Common myeloid progenitor, CD34-positive (primary cell): Measurements from ENCODE around the gene SBF2.
A peak's percentile ranks its signal among the peaks of the same experiment; 100 is the strongest.

Experiments used
- CTCF ChIA-PET: fragments of 350-600 bp; sonication (Branson Sonifier 250); formaldehyde crosslinking; loops from one replicate; lab custom pipeline; 2021; ENCODE audit warnings: antibody characterized with exemption; lab: Charles Lee
- POLR2A ChIA-PET: fragments of 350-600 bp; sonication (Branson Sonifier 250); formaldehyde crosslinking; loops from one replicate; lab custom pipeline; 2021; ENCODE audit warnings: antibody characterized with exemption; lab: Charles Lee
- DNase-seq, 3 donors: peaks; one replicate each; pipeline versions ENCODE4 v3.0.0 to v3.0.0-alpha.2; 2013
- H3K27ac ChIP-seq, 2 experiments: 1 replicate in 1 of 2; 2 replicates in 1 of 2; pipeline ENCODE4 v1.7.0; 2013; ENCODE audit warnings: inconsistent platforms in 2 of 2, low read length in 2 of 2, mild to moderate bottlenecking in 2 of 2, low read depth in 1 of 2, moderate library complexity in 1 of 2; ENCODE audit not compliant: severe bottlenecking in 2 of 2, insufficient read depth in 1 of 2, poor library complexity in 1 of 2
- H3K27me3 ChIP-seq, 5 experiments: replicated peaks in 2 of 5; 1 replicate in 3 of 5; 2 replicates in 2 of 5; pipeline versions ENCODE4 v1.6.1 to v1.7.0; 2013; ENCODE audit warnings: low read length in 4 of 5, mild to moderate bottlenecking in 2 of 5, moderate library complexity in 2 of 5, inconsistent platforms in 1 of 5; ENCODE audit not compliant: insufficient read depth in 5 of 5, control insufficient read depth in 4 of 5
- H3K36me3 ChIP-seq, 4 experiments: 1 replicate in 2 of 4; 2 replicates in 2 of 4; pipeline versions ENCODE4 v1.6.1 to v1.7.0; 2013; ENCODE audit warnings: low read length in 3 of 4, control low read depth in 1 of 4, mild to moderate bottlenecking in 1 of 4; ENCODE audit not compliant: control insufficient read depth in 4 of 4, insufficient read depth in 4 of 4
- H3K4me1 ChIP-seq, 4 experiments: 1 replicate in 3 of 4; 2 replicates in 1 of 4; pipeline versions ENCODE4 v1.6.1 to v1.7.1; 2013; ENCODE audit warnings: low read length in 3 of 4, mild to moderate bottlenecking in 3 of 4, control low read depth in 1 of 4, inconsistent platforms in 1 of 4, moderate library complexity in 1 of 4; ENCODE audit not compliant: control insufficient read depth in 4 of 4, insufficient read depth in 4 of 4; ENCODE audit errors: control extremely low read depth in 1 of 4
- H3K4me3 ChIP-seq, 7 experiments: 1 replicate in 4 of 7; 2 replicates in 3 of 7; pipeline versions ENCODE4 v1.5.1 to v1.7.0; 2013; ENCODE audit warnings: mild to moderate bottlenecking in 7 of 7, low read length in 6 of 7, moderate library complexity in 6 of 7, inconsistent platforms in 2 of 7, low read depth in 2 of 7, control low read depth in 1 of 7; ENCODE audit not compliant: insufficient read depth in 4 of 7, control insufficient read depth in 1 of 7; ENCODE audit errors: extremely low read depth in 1 of 7
- H3K9me3 ChIP-seq, 5 experiments: 1 replicate in 4 of 5; 2 replicates in 1 of 5; pipeline versions ENCODE4 v1.6.1 to v1.7.1; 2013; ENCODE audit warnings: low read length in 4 of 5, mild to moderate bottlenecking in 2 of 5, inconsistent platforms in 1 of 5, low read depth in 1 of 5, moderate library complexity in 1 of 5; ENCODE audit not compliant: control insufficient read depth in 4 of 5, insufficient read depth in 2 of 5; ENCODE audit errors: control extremely low read depth in 1 of 5
- WGBS: methylation state at CpG from one replicate; pipeline ENCODE4 v1.1.5; 2013; ENCODE audit not compliant: insufficient coverage; 5-methylcytosine and 5-hydroxymethylcytosine counted together

Gene SBF2

DNA sequence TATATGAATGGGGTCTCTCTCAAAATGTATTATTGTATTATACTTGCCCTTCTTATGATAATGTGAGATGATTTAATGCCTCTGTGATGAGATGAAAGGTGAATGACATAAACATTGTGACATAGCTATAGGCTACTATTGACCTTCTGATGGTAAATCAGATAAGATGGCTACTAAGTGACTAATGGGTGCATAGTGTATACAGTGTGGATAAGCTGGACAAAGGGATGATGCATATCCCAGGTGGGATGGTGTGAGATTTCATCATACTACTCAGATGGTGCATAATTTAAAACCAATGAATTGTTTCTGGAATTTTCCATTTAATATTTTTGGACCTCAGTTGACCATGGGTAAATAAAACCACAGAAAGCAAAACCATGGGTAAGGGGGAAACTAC lies 243.5 kb downstream of the SBF2 start:
- no peak for DNase-seq
- ChIA-PET CTCF (interaction anchor here (1.5 kb wide), 1 partner anchor 23 kb away, joined by 3 read pairs; no protein-coding TSS in a partner anchor), POLR2A (no interaction called here)
- Histone ChIP-seq H3K27ac (no peak overlapping the region), H3K9me3 (peaks cover 0 to 14% (median 1%) of the 10 kb centered on the region in 5 experiments), H3K36me3 (no peaks in the 10 kb centered on the region), H3K4me3 (no peak overlapping the region), H3K4me1 (peaks cover 0 to 6% (median 5%) of the 10 kb centered on the region in 4 experiments), H3K27me3 (no peaks in the 10 kb centered on the region)

DNA sequence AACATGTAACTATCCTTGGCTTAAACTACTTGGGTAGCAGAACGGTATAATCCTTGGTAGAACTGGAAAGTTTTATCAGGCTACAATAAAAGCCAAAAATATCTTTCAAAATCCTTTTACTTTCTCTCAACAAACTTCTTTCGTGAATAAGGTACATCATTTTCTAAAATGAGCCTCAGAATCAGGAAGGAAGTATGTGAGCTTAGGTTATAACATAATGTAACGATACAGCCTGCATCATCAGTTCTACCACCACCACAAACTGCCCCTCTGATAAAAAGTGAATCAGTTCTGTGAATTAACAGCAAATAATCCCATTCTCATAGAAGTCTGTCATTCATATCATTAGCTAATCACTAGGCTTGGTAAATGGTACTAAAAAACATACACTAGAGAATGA lies 244.3 kb downstream of the SBF2 start:
- Histone ChIP-seq H3K27ac (peak overlapping the region; percentile 18 to 50), H3K4me3 (no peak overlapping the region), H3K4me1 (peaks cover 0 to 6% (median 5%) of the 10 kb centered on the region in 4 experiments), H3K36me3 (no peaks in the 10 kb centered on the region), H3K27me3 (no peaks in the 10 kb centered on the region), H3K9me3 (peaks cover 1 to 15% (median 2%) of the 10 kb centered on the region in 5 experiments)
- POLR2A ChIA-PET = no interaction called here
- no CpG with 5 or more reads among the region's 3 CpGs for WGBS
- CTCF ChIA-PET = interaction anchor here (1.5 kb wide), 1 partner anchor 22 kb away, joined by 3 read pairs; no protein-coding TSS in a partner anchor
- DNase-seq = peak in 2 of 3 donors; percentile 63 to 79

DNA sequence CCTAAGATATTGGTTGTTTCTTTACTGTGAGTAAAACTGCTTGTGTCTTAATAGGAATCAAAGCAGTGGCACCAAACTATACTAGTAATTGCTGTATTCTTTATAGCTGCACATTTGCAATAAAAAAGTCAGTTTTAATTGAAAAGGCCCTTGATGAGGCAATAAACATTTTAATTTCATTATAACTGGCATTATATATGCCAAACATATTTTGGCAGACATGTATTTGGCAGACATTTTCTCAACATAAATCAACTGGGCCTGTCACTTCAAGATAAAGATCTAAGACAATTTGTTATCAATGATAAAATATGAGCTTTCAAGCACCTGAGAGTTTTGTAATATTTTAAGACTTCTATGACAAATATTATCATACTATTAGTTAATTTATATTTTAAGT lies 245.7 kb downstream of the SBF2 start:
- Histone ChIP-seq H3K4me3 (no peak overlapping the region), H3K27me3 (no peaks in the 10 kb centered on the region), H3K36me3 (no peaks in the 10 kb centered on the region), H3K9me3 (peaks cover 2 to 23% (median 7%) of the 10 kb centered on the region in 5 experiments), H3K4me1 (peaks cover 1 to 9% (median 6%) of the 10 kb centered on the region in 4 experiments), H3K27ac (no peak overlapping the region)
- POLR2A ChIA-PET = interaction anchor here (0.7 kb wide), 1 partner anchor 10 kb away, joined by 3 read pairs; no protein-coding TSS in a partner anchor
- CTCF ChIA-PET = interaction anchor here (1.0 to 1.3 kb wide), 2 partner anchors 11 to 80 kb away, joined by 3 to 5 read pairs; no protein-coding TSS in a partner anchor
- DNase-seq = no peak

DNA sequence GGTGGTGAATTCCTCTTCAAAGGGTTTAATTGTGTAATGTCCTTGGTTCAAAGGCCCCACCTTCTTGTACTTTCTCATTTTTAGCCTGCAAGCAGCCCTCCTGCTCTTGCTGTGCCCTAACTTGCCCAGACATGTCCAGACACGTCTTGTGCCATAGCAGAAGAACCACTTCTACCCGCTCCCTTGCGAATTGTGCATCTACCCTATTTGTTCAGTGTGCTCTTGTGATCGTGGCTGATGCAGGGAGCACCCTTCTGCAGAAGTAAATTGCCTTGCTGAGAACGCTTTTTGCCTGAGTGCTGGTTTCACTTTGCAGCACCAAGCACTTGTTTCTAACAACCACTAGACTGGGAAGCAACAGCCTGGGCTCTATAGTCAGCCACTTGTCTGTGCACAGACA lies 249.4 kb downstream of the SBF2 start:
- H3K27me3 ChIP-seq = no peaks in the 10 kb centered on the region
- POLR2A ChIA-PET = no interaction called here
- peaks cover 2 to 23% (median 7%) of the 10 kb centered on the region in 5 experiments for H3K9me3 ChIP-seq
- no peaks in the 10 kb centered on the region for H3K36me3 ChIP-seq
- H3K27ac ChIP-seq = no peak overlapping the region
- peaks cover 12 to 43% (median 33%) of the 10 kb centered on the region in 4 experiments for H3K4me1 ChIP-seq
- peak in 2 of 3 donors; percentile 50 to 54 for DNase-seq
- 100% methylated on average over 5 of the region's 5 CpGs for WGBS
- CTCF ChIA-PET = no interaction called here
- H3K4me3 ChIP-seq = no peak overlapping the region

DNA sequence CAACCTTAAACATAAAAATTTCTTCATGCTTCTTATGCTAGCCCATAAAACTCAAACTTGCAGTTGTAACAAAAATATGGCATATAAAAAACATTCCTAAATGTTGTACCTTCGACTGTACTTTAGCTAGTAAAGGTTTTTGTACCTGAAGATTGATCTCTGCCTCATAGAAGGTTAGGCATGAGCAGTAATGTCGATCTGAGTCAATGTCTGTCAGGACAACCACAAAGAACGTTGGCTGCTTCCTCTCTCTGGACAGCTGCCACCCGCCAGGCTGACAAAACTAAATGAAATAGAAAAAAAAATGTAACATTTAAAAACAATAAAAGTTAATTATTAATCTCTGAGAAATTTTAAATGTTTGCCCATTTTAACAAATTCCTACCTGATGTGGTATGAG lies 251.3 kb downstream of the SBF2 start:
- H3K27ac ChIP-seq = peak overlapping the region; percentile 4 to 69
- DNase-seq = peak; percentile 26 to 85 (median 76)
- ChIA-PET CTCF (interaction anchor here (1.0 kb wide), 1 partner anchor 25 kb away, joined by 4 read pairs; no protein-coding TSS in a partner anchor), POLR2A (interaction anchor here (0.6 kb wide), 1 partner anchor 163 kb away, joined by 4 read pairs; no protein-coding TSS in a partner anchor)
- peak overlapping the region in 4 of 7 experiments; percentile 8 to 44 (median 24) for H3K4me3 ChIP-seq
- H3K9me3 ChIP-seq = peaks cover 2 to 23% (median 7%) of the 10 kb centered on the region in 5 experiments
- H3K4me1 ChIP-seq = peaks cover 12 to 48% (median 37%) of the 10 kb centered on the region in 4 experiments
- no peaks in the 10 kb centered on the region for H3K36me3 ChIP-seq
- WGBS = 25% methylated on average over 2 of the region's 4 CpGs
- no peaks in the 10 kb centered on the region for H3K27me3 ChIP-seq

DNA sequence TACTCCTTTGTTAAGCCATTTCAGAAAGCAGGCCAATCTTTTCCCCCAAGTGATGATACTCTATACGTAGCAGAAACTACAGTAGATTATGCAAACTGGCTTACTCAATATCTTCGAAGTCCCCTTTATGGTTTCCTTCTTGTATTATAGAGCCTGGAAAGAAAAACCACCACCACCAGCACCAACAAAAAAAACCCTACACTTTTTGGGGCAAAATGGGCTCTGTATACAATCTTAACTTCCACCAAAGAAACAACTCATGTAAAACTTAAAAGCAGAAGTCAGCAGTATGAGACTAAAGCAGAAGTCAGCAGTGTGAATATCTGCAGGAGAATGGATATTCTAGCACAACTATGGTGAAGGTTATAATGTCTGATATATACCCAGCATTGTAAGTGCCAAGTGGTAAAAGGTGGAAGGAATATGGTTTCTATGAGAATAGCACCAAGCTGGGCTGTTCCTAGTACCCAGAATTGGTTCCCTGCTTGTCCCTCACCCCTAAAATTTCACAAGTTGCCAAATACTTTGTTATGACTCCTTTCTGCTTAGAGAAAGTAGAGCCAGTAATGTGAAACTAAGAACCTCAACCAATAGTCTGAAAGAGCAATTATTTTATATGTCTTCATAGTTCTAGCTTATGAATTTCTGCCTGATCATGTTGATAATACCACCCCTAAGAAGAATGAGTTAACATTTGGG lies 252.1 kb downstream of the SBF2 start:
- CTCF ChIA-PET = interaction anchor here (1.0 kb wide), 1 partner anchor 26 kb away, joined by 4 read pairs; no protein-coding TSS in a partner anchor
- peak overlapping the region in 4 of 7 experiments; percentile 8 to 32 (median 24) for H3K4me3 ChIP-seq

DNA sequence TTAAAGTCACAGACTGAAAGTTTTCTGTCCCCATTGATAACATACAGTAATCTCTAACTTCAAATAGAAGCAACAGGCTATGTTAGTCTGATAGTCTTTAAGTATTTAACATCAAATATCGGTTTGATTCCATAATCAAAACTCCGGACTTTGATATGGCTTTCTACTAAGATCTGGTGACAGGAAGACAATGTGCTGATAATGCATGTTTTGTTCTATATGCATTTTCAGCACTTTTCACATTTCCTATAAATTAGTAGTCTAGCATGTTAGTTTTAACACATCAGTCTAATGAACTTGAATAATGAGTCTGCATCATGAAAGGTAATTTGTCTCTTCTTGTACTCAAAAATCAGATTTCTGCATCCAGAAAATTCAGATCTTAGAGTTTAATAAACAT lies 252.7 kb downstream of the SBF2 start:
- peaks cover 12 to 48% (median 37%) of the 10 kb centered on the region in 4 experiments for H3K4me1 ChIP-seq
- H3K27me3 ChIP-seq = no peaks in the 10 kb centered on the region
- H3K9me3 ChIP-seq = peaks cover 0 to 15% (median 7%) of the 10 kb centered on the region in 5 experiments
- H3K36me3 ChIP-seq = no peaks in the 10 kb centered on the region
- CTCF ChIA-PET = no interaction called here
- DNase-seq = no peak
- POLR2A ChIA-PET = no interaction called here
- H3K27ac ChIP-seq = peak overlapping the region in 1 of 2 experiments; percentile 69
- no CpG with 5 or more reads among the region's 2 CpGs for WGBS
- no peak overlapping the region for H3K4me3 ChIP-seq

More for the DNA sequence above, 252.1 kb downstream of the SBF2 start:
- Histone ChIP-seq H3K9me3 (peaks cover 2 to 20% (median 7%) of the 10 kb centered on the region in 5 experiments), H3K36me3 (no peaks in the 10 kb centered on the region), H3K4me1 (peaks cover 12 to 48% (median 37%) of the 10 kb centered on the region in 4 experiments), H3K27me3 (no peaks in the 10 kb centered on the region), H3K27ac (peak overlapping the region; percentile 18 to 69)
- POLR2A ChIA-PET = interaction anchor here (0.6 kb wide), 1 partner anchor 162 kb away, joined by 4 read pairs; no protein-coding TSS in a partner anchor
- DNase-seq = peak; percentile 25 to 86 (median 75)
- no CpG with 5 or more reads among the region's 2 CpGs for WGBS
